GM19438 (cell line): ENCODE data around the gene DCAF8L2.
"Not testable (repeated sequence)": the region's sequence is repeated elsewhere in the genome, so short reads cannot be mapped to it uniquely, and the experiment has no call there.

Source experiments
- ATAC-seq: cut with Tn5 transposase; IDR thresholded peaks from one replicate; pipeline ENCODE4 v1.9.1; 2021; ENCODE audit warnings: low read depth; ENCODE audit not compliant: unreplicated experiment

The DCAF8L2 gene

DNA sequence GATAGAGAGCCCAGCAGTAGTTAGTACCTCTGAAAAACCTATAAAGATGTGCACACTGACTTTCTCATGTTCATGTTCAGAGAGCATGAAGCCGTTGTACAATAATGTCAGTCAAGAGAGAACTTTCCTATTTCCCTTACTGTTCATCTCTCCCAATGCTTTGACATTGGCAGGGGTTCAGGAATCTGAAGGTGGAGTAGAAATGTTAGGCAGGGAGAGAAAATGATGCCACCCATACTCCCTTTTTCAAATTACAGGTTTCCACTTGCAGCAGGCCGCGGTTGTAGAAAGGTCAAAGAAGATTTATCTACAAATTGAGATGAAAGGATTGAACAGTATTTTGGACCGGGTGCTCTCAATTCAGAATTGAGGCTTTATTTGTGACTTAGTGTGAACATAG, 84.3 kb downstream of the DCAF8L2 start:
- no peak for ATAC-seq

DNA sequence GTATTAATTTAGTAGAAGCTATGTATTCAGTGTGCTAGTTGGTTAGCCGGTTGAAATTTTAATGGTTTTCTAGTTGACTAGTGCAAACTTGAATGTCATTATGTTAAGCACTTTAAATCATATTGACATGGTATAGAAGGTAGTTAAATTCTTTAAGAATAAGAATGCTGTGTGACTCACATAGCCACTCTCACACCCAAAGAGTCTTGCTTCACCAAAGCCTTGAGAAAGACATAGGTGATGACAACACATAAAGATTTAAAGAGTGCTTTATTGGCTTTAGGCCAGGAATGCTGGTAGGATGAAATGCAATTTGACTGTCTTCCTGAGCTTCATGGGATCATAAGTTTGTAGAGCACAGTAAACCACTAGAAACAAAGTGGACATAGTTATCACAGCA, 85.3 kb downstream of the DCAF8L2 start:
- ATAC-seq: no peak

DNA sequence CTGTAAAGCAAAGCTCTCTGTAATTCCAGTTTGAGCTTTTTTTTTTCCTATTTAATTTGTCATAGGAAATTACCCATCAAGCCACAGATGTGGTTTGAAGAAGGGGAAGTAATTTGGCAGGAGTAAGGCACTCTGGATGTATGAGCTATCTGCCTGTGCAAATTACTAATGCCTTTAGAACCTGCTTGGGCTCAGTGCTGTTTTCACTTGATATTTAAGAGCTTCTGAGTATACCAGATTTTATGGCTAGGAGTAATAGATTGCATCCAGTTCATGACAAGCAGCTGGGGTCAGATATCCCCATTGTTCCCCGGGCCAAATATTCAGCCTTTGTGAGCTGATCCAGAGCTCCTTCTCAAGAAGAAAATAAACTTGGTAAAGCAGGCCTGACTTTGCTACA, 89.1 kb downstream of the DCAF8L2 start:
- no peak for ATAC-seq

DNA sequence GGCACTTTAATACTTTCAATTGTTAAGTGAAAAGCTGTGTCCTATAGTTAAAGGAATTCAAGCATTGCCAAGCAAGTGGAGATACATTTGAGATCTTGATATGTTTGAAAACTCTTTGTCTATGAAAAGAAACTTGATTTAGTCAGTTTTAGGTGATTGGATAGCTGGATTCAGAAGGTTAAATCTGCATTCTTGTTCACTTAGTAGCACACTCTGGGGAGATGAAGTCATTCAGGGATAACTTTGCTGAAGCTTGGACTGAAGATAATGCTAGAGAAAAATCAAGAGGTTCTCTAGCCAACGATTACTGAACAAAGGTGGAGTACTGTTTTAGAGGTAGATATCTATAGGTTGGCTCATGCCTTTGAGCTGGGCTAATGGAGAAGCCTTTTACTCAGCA, 90.6 kb downstream of the DCAF8L2 start:
- no peak for ATAC-seq

DNA sequence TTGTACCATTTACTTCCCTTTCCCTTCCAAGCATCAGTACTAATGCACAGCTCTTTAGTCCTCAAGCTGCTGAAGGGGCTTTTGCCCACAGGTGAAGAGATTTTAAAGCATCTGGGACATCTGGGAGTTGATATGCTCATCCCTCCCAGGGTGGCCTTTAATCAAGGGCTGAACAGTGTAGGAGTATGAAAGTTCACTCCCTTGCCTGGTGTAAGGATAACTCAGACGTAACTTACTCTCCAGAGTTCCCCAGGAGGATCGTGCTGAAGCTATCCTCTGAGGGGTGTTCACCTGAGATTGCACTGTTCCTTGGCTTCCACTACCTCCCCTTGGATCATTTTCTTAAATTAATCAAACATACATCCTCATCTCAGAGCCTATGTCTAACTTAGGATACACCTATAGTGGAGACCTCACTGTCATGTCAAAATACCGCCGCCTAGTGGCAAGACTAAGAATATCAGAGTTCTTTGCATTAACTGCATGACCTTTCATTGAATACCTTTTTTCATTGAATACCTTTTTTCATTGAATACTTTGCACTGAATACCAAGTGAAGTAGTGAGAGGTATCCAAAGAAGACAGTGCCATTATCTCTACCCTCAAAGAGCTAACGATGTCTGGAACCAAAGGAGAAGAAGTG, 93.5 kb downstream of the DCAF8L2 start:
- peak; percentile 86 for ATAC-seq

DNA sequence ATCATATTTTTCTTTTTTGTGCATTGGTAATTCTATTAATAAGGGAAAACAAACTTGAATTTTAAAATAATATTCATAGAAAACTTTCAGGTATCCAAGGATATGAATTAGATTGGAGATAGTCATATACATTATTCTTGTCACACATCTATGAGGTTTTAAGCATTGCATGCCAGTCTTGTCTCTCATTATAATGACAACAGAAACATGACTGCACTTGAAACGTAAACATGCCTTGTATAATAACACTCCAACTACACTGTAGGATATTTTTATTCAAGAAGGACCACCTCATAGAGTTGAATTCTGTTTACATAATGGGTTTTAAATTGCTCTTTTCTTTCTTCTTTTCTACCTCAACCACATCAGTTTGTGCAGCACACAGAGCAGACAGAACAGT, 104.5 kb downstream of the DCAF8L2 start:
- ATAC-seq: no peak

DNA sequence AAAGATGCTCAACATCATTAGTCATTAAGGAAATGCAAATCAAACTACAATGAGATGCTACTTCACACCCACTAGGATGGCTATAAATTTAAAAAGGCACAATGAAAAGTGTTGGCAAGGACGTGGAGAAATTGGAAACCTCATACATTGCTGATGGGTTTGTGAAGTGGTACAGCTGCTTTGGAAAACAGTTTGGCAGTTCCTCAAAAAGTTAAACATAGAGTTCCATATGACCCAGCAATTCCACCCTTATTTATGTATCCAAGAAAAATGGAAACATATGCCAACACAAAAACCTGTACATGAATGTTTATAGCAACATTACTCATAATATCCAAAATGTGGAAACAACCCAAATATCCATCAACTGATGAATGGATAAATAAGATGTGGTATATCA, 116.4 kb downstream of the DCAF8L2 start:
- ATAC-seq: no peak

DNA sequence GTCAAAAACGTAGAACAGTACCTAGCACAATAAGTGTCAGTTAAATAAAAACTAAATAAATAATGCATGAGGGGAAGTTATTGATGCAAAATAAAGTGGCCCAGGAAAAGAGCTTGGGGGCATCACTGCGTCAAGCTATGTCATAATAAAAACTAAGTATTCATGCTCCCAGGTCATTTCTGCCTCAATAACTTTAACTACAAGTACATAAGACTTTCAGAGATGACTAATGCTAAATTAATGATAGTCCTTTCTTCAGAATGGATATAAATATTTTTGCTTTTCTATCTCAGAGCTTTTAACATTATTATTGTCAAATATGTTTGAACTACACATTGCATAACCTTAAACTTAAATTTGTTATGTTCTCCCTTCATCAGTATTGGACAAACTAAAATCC, 125.5 kb downstream of the DCAF8L2 start:
- no peak for ATAC-seq

DNA sequence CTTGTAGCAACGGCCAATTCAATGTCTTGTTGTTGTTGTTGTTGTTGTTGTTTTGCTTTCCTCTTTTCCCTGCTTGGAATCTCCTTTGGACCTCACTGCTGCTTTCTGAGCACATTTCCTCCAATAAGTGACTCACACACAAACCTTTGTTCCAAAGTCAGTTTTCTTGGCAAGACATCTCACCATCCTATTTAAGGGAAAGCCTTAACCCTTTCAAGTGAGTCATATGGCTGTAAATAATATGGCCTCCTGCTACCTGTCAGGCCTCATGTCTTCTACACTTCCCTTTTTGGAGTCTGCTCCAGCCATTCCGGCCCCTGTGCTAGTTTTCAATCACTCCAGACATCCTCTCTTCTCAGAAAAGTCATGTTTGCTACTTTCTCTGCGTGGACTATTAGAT, 138.1 kb downstream of the DCAF8L2 start:
- ATAC-seq: no peak

DNA sequence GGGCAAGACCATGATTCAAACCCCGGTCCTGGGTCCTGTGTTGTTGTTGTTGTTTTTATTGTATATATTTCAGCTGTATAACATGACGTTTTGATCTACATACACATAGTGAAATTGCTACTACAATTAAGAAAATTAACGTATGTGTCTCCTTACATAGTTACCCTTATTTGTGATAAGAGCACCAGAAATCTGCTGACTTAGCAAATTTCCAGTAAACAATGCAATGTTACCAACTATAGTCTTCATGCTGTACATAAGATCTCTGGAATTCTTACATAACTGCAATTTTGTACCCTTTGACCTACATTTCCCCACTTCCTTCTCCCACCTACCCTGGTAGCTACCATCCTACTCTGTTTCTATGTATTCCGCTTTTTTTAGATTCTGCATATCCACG, 141.8 kb downstream of the DCAF8L2 start:
- ATAC-seq: no peak

DNA sequence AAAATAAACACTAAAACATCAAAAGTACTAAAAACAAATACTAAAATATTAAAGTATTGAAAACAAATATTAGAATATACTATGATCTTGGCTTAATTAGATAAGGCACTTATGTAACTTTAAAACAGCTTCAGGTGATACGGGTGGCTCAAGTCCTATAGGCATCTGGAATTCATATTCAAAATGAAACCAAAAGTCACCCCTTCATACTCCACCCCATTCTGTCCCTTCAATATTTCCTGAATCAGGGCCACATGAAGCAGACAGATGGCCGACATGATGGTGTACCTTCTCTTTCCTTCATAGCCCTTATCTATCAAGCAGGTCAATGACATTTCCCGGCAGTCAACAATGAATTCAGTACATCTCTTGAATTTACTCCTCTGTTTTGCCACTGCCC, 145.8 kb downstream of the DCAF8L2 start:
- ATAC-seq: no peak

DNA sequence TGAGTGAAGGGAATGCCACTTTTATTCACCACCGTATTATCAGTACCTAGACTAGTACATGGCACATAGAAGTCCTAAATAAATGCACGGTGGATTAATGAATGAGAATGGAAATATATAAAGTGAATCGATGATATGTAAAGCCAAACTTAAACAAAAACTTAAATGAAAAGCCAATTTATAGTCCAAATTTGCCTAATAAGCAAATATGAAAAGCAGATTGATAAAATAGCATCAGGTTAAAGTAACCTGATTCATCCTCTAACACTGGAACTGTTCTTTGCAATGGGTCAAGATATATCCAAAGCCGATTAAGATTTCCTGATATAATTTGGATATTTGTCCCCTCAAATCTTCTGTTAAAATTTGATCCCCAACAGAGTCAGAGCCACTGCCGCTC, 150.8 kb downstream of the DCAF8L2 start:
- no peak for ATAC-seq

DNA sequence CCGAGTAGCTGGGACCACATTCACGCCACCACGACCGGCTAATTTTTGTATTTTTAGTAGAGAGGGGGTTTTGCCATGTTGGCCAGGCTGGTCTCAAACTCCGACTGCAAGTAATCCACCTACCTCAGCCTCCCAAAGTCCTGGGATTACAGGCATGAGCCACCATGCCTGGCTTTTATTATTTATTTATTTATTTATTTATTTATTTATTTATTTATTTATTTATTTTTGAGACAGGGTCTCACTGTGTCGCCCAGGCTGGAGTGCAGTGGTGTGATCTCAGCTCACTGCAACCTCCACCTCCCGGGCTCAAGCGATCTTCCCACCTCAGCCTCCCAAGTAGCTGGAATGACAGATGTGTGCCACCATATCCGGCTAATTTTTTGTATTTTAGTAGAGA, 153.4 kb downstream of the DCAF8L2 start:
- not testable (repeated sequence) for ATAC-seq

DNA sequence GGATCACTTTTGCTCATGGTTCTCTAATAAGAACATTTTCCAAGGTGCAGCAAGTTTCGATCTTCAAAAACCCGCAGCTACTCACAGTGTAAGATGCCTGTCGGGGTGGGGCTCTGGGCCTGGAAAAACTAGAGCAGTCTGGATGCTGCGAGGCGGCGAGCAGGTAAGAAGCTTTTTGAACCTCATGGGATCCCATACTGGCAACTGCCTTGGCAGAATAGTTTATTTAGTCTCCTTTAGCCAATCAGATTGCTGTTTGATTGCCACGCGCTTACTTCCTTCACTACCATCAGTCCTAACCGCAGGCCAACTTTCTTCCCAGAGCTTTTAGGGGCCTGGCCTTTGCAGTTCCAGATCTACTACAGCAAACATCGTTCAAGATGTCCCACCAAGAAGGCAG, 156.4 kb downstream of the DCAF8L2 start:
- no peak for ATAC-seq

DNA sequence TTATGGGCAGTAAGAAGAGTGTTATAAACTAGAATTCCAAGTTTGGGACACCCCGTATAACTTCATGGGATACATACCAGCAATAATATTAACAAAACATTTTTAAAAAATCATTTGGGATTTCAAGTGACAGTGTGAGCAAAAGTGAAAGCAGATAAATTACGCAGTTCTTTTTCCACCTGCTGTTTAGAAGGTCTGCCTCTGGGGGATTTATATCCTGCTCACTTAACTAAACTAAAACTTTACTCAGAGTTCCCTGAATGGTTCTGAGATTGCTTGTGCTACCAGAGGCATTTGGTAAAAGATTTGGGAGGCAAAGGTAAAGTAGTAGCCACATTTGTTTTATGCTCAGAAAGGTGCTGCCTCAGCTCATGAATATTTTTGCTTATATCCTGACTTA, 160.2 kb downstream of the DCAF8L2 start:
- not testable (repeated sequence) for ATAC-seq

DNA sequence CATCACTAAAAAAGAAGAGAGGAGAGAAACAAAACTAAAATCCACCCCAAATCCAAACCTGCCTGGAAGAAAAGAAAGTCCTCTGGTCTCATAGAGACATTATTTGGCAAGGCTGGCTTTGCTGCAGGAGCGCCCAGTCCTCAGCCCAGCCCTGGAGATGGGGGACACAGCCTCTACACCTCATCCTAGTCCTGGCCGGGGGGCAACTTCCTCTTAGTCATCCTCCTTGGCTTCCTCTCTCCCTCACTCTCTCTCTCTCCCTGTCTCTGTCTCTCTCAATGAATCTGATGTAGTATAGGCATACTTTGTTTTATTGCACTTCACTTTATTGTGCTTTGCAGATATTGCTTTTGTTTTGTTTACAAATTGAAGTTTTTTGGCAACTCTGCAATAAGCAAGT, 161.8 kb downstream of the DCAF8L2 start:
- ATAC-seq: no peak

DNA sequence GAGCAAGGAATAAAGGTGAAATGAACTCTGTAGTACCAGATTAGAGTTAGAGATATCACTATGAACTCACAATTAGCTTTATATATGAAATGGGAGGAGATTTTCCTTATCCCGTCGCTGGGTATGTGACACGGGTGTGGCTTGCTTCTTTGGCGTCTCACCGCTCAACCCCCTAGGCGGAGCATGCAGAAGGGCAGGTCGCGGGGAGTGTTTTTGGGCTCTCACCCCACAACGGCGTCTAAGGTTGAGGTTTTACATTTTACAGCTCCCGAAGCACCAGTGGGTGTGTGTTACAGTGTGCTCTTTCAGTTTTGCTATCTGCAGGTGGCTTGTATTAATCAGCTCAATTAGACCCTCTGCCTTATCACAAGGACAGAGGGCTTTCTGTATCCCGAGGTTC, 175.6 kb downstream of the DCAF8L2 start:
- ATAC-seq: no peak

DNA sequence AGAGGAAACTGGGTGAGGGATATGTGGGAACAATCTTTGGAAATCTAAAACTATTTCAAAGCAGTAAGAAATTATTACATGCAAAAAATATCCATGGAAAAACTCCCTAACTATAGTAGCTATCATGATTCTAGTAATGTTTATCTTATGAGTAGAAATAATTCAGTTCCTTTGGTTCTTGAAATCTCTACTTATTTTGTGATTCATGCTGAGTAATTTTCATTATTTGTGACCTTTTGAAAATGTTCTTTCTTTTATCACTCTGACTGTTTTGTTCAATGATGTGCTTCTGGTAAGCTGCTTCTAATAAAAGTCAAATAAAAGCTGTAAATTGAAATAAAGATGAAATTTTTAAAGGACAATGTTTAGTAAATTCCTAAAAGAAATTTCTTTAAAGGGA, 177.2 kb downstream of the DCAF8L2 start:
- ATAC-seq: no peak

DNA sequence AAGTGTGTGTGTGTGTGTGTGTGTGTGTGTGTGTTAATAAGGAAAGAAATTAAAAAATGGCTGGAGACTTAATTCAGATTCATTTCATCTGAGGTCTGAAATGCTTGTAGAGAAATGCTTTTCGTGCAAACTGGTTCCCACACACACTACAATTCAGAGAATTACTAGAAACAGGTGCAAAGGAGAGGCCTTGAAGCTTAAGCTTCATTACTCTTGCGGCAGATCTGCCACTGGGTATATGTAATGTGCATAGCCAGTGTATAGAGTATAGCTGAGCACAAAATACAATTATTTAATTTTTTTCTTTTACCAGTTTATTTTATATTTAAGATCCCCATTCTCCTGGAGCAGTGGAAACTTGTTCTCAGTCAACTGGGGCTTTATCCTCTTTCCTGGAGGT, 185.8 kb downstream of the DCAF8L2 start:
- no peak for ATAC-seq

DNA sequence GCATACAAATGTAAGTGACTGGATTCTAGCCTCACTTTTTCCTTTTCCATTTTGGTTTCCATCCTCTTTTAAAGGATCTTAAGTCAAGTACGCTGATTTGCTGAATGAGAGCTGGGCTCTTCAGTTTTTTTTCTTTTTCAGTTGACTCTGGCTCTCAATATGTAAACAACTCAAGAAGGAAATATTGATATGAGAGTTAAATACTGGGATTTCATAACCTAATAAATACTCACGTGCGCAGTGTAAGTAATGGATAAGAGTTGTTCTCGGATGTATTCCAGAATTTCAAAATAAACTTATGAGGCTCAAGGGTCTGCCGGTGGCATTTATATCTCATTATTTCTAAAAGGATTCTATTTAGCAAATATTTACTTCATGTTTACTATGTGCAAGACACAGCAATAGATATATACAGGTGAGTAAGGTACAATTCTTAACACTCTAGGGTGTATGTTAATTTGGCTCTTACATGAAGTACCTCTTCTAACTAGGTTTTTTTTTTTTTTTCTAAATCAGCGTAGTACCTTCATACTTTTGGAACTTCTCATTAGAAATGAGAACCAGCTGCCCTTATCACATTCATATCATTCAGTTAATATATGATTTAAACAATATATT, 206.6 kb downstream of the DCAF8L2 start:
- ATAC-seq: no peak

DNA sequence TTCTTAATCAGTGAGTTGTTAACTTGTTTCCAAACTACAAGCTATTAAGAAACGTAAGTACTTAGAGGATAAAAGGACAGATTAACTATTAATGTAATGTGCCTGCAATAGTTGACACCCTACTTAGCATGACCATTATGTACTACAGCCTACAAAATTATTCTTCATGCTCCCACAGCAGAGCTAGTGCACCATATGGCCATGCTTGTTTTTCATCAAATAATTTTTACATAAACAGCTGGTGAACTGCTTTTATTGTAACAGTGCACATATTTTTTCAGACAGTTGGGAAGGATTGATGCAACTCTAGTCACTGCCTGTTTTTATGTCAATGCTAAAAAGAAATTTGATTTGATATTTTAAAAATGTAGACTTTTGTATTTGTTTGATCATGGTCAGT, 207.4 kb downstream of the DCAF8L2 start:
- no peak for ATAC-seq
